ENCODE results near the gene CCDC183.
"Not testable (repeated sequence)": the region's sequence is repeated elsewhere in the genome, so short reads cannot be mapped to it uniquely, and the experiment has no call there.

The CCDC183 gene

GRCh38 chr9:136839229-136840139 is 43.3 kb downstream of the CCDC183 start:
- no peaks in the 10 kb centered on the region for H3K9me3 ChIP-seq
- H3K36me3 ChIP-seq, result peaks cover 12 to 63% (median 27%) of the 10 kb centered on the region in 3 donors
- TF ChIP-seq CTCF (IDR thresholded peaks at IDR 0.05), result no peak
- H3K4me3 ChIP-seq, result no peak overlapping the region
- H3K27ac ChIP-seq, result no peak overlapping the region
- no peak for DNase-seq
- H3K4me1 ChIP-seq, result peaks cover 0 to 44% (median 32%) of the 10 kb centered on the region in 4 donors
- peaks cover 3 to 21% of the 10 kb centered on the region in 2 donors for H3K27me3 ChIP-seq
- intact Hi-C loops (cut with DNase I; ENCODE audit: low total_unique reads), result loop anchor here (5.0 kb wide), 2 partner anchors 32 to 188 kb away; partner anchors contain the start of genes ABCA2 and RABL6

GRCh38 chr9:136840140-136840876 is 44.2 kb downstream of the CCDC183 start:
- H3K36me3 ChIP-seq, result peaks cover 12 to 60% (median 27%) of the 10 kb centered on the region in 3 donors
- H3K9me3 ChIP-seq, result no peaks in the 10 kb centered on the region
- DNase-seq, result no peak
- intact Hi-C loops (cut with DNase I; ENCODE audit: low total_unique reads), result loop anchor here (5.0 kb wide), 2 partner anchors 33 to 187 kb away; partner anchors contain the start of genes ABCA2 and RABL6
- H3K27ac ChIP-seq, result no peak overlapping the region
- H3K27me3 ChIP-seq, result peaks cover 3 to 26% of the 10 kb centered on the region in 2 donors
- no peak for TF ChIP-seq CTCF (IDR thresholded peaks at IDR 0.05)
- peaks cover 0 to 50% (median 33%) of the 10 kb centered on the region in 4 donors for H3K4me1 ChIP-seq
- H3K4me3 ChIP-seq, result no peak overlapping the region

GRCh38 chr9:136840877-136841645 is 44.9 kb downstream of the CCDC183 start:
- H3K4me3 ChIP-seq, result no peak overlapping the region
- H3K36me3 ChIP-seq, result peaks cover 12 to 52% (median 27%) of the 10 kb centered on the region in 3 donors
- intact Hi-C loops (cut with DNase I; ENCODE audit: low total_unique reads), result loop anchor here (5.0 kb wide), 2 partner anchors 34 to 186 kb away; partner anchors contain the start of genes ABCA2 and RABL6
- H3K9me3 ChIP-seq, result no peaks in the 10 kb centered on the region
- TF ChIP-seq CTCF (IDR thresholded peaks at IDR 0.05), result no peak
- H3K27ac ChIP-seq, result no peak overlapping the region
- peaks cover 3 to 34% of the 10 kb centered on the region in 2 donors for H3K27me3 ChIP-seq
- peaks cover 0 to 58% (median 38%) of the 10 kb centered on the region in 4 donors for H3K4me1 ChIP-seq
- no peak for DNase-seq

GRCh38 chr9:136841646-136842379 is 45.7 kb downstream of the CCDC183 start:
- peaks cover 0 to 64% (median 43%) of the 10 kb centered on the region in 4 donors for H3K4me1 ChIP-seq
- DNase-seq, H3K9me3 ChIP-seq, H3K27ac ChIP-seq: not testable (repeated sequence)
- intact Hi-C loops (cut with DNase I; ENCODE audit: low total_unique reads), result loop anchor here (5.0 kb wide), 2 partner anchors 35 to 185 kb away; partner anchors contain the start of genes ABCA2 and RABL6
- H3K36me3 ChIP-seq, result peaks cover 12 to 44% (median 27%) of the 10 kb centered on the region in 3 donors
- H3K27me3 ChIP-seq, result peaks cover 3 to 41% of the 10 kb centered on the region in 2 donors
- H3K4me3 ChIP-seq, result peak overlapping the region; percentile 35 to 51

- DNase-seq, result peak; percentile 69 to 84
- H3K27me3 ChIP-seq, result peaks cover 3 to 47% of the 10 kb centered on the region in 2 donors
- peaks cover 0 to 71% (median 50%) of the 10 kb centered on the region in 4 donors for H3K4me1 ChIP-seq
- TF ChIP-seq CTCF (IDR thresholded peaks at IDR 0.05), result peak; percentile 87 to 93
- H3K36me3 ChIP-seq, result peaks cover 12 to 38% (median 21%) of the 10 kb centered on the region in 3 donors
- intact Hi-C loops (cut with DNase I; ENCODE audit: low total_unique reads), result loop anchor here (5.0 kb wide), 2 partner anchors 35 to 185 kb away; partner anchors contain the start of genes ABCA2 and RABL6
- peak within 1 kb of the TSS in 1 of 2 donors; percentile 26 for H3K27ac ChIP-seq
- H3K4me3 ChIP-seq, result peak within 1 kb of the TSS; percentile 35 to 51
- H3K9me3 ChIP-seq, result not testable (repeated sequence)
Measured at GRCh38 chr9:136842380-136842948, 46.3 kb downstream of the CCDC183 start, which contains the start of gene AJM1. TSS of gene AJM1 (plus strand) at chr9:136842478. CDS start at chr9:136844415, 1,937 bp downstream.

GRCh38 chr9:136843159-136843800 is 47.1 kb downstream of the CCDC183 start:
- DNase-seq, H3K9me3 ChIP-seq, H3K27ac ChIP-seq: not testable (repeated sequence)
- Histone ChIP-seq H3K4me1 (peaks cover 0 to 79% (median 57%) of the 10 kb centered on the region in 4 donors), H3K4me3 (peak overlapping the region in 1 of 2 donors; percentile 51), H3K27me3 (peaks cover 3 to 47% of the 10 kb centered on the region in 2 donors), H3K36me3 (peaks cover 12 to 30% (median 15%) of the 10 kb centered on the region in 3 donors)
- intact Hi-C loops (cut with DNase I; ENCODE audit: low total_unique reads), result loop anchor here (5.0 kb wide), 2 partner anchors 36 to 184 kb away; partner anchors contain the start of genes ABCA2 and RABL6
